ENCODE measurements around the gene USF3. TPM values are rescaled to one million over a fixed set of nuclear protein-coding genes. Genes with fewer than 3 reads are reported as not detected.
A peak's percentile ranks its signal among the peaks of the same experiment; 100 is the strongest.

The USF3 gene
- total and polyA plus RNA-seq, 2 of the 4 experiments (the other 2 are of a cell fraction) = 3.0 to 5.2 TPM

- ChIA-PET POLR2A (ENCODE audit: unreplicated experiment) (no interaction called here), CTCF (no interaction called here)
- no CpG with 5 or more reads among the region's 1 CpG for WGBS, 2 experiments (ENCODE audit: extremely low coverage in 2 of 2, insufficient read length in 1 of 2)
- dilution Hi-C loops (cut with HindIII; ENCODE audit: low sequenced_read_pairs, unreplicated experiment) (no loop called here), intact Hi-C loops (cut with micrococcal nuclease) (no loop called here), in situ Hi-C loops (cut with MboI; ENCODE audit: low sequenced_read_pairs) (no loop called here)
- Histone ChIP-seq H2BK20ac (ENCODE audit: low read depth, low read length) (no peak overlapping the region), H4K91ac (ENCODE audit: insufficient read depth, low read depth, low read length) (no peak overlapping the region), H3K9me3 (ENCODE audit: control insufficient read depth, insufficient read depth, low read length) (no peaks in the 10 kb centered on the region), H3K9me1 (ENCODE audit: insufficient read depth, low read length) (peaks cover 15% of the 10 kb centered on the region), H3K56ac (ENCODE audit: extremely low read depth, insufficient read depth, low read length) (no peak overlapping the region), H3K27me3 (ENCODE audit: control insufficient read depth, insufficient read depth, low read length) (no peaks in the 10 kb centered on the region), H3K36me3 (ENCODE audit: control insufficient read depth, insufficient read depth, low read length) (peaks cover 28% of the 10 kb centered on the region), H3K4ac (ENCODE audit: low read depth, low read length) (no peak overlapping the region; the same call in 1 of the 2 replicates), H2AK9ac (replicated peaks; ENCODE audit: low read depth, low read length, poor library complexity) (no peak overlapping the region), H3K9ac (ENCODE audit: low read depth, low read length) (no peak overlapping the region), H2BK120ac (ENCODE audit: low read depth, low read length) (no peak overlapping the region), H3K79me1 (ENCODE audit: low read depth in 1 of 2, low read length in 2 of 2) (no peaks in the 10 kb centered on the region; a peak in 2 of 4 replicates), H3K4me1 (ENCODE audit: control insufficient read depth, insufficient read depth, low read length) (peaks cover 7% of the 10 kb centered on the region), H2AFZ (replicated peaks; ENCODE audit: low read length, poor library complexity) (no peak overlapping the region), H3K14ac (replicated peaks; ENCODE audit: low read depth, low read length) (no peak overlapping the region), H3K4me2 (ENCODE audit: low read depth, low read length) (no peak overlapping the region), H2AK5ac (ENCODE audit: low read depth, low read length) (peak overlapping the region; percentile 69; the same call in 1 of the 2 replicates), H4K5ac (ENCODE audit: low read depth, low read length) (no peak overlapping the region), H3K27ac (ENCODE audit: insufficient read depth, low read length) (no peak overlapping the region), H3K18ac (ENCODE audit: low read depth, low read length) (no peak overlapping the region), H3K23ac (ENCODE audit: low read depth, low read length) (no peak overlapping the region), H4K8ac (ENCODE audit: low read depth in 2 of 2, low read length in 2 of 2) (no peak overlapping the region; a peak in 1 of 4 replicates), H2BK15ac (ENCODE audit: low read depth, low read length) (peak overlapping the region; percentile 64; the same call in 1 of the 3 replicates), H4K20me1 (ENCODE audit: insufficient read depth, low read length) (no peaks in the 10 kb centered on the region), H3K4me3 (ENCODE audit: insufficient read depth, low read depth, low read length) (no peak overlapping the region), H2BK5ac (ENCODE audit: low read depth, low read length, poor library complexity, severe bottlenecking) (no peak overlapping the region)
- ATAC-seq (ENCODE audit: low read depth) (no peak), DNase-seq (no peak)
- TF ChIP-seq ELK1 (IDR thresholded peaks at IDR 0.05; ENCODE audit: borderline replicate concordance, low read depth, low read length) = no peak
- TF ChIP-seq CHD1 (IDR thresholded peaks at IDR 0.05; ENCODE audit: low read depth, low read length) = no peak
- TF ChIP-seq MXI1 (IDR thresholded peaks at IDR 0.05; ENCODE audit: borderline replicate concordance, low read depth, low read length) = no peak
- no peak for TF ChIP-seq MAFK (IDR thresholded peaks at IDR 0.05; ENCODE audit: low read depth, low read length)
- TF ChIP-seq RAD21 (IDR thresholded peaks at IDR 0.05; ENCODE audit: low read length) = no peak
- TF ChIP-seq BHLHE40 (IDR thresholded peaks at IDR 0.05; ENCODE audit: low read depth, low read length) = no peak
- TF ChIP-seq RCOR1 (IDR thresholded peaks at IDR 0.05; ENCODE audit: insufficient replicate concordance, low read length) = no peak
- TF ChIP-seq CTCF (conservative IDR thresholded peaks at IDR 0.05; ENCODE audit: low read depth, low read length) = no peak
- TF ChIP-seq CEBPB (IDR thresholded peaks at IDR 0.05; ENCODE audit: low read depth, low read length) = no peak
- no peak for TF ChIP-seq MAZ (IDR thresholded peaks at IDR 0.05; ENCODE audit: borderline replicate concordance, low read depth, low read length)
- TF ChIP-seq FOS (IDR thresholded peaks at IDR 0.05; ENCODE audit: low read depth, low read length) = no peak
- BruUV-seq (replicated peaks) = no TSS peak
These were observed 37.3 kb downstream of the USF3 start for GRCh38 chr3:113659101-113659541.
